Measurements from ENCODE around the gene PRR4. TPM values are rescaled to one million over a fixed set of nuclear protein-coding genes. Genes with fewer than 3 reads are reported as not detected.

PRR4 gene
- polyA plus RNA-seq, 1 of the 3 experiments (the other 2 are of a cell fraction), result 4.3 TPM

GRCh38 chr12:10851243-10851858 lies 2.1 kb upstream of the PRR4 start:
- 84% methylated on average over 4 of the region's 4 CpGs for WGBS (ENCODE audit: low lambda C conversion rate)
- CTCF ChIA-PET, result no interaction called here

GRCh38 chr12:10847744-10848143 lies 1.5 kb downstream of the PRR4 start:
- TF ChIP-seq CTCF (IDR thresholded peaks at IDR 0.05), result no peak
- no peak for TF ChIP-seq ELF1 (IDR thresholded peaks at IDR 0.05)
- TF ChIP-seq TEAD4 (IDR thresholded peaks at IDR 0.05; ENCODE audit: borderline replicate concordance, insufficient read depth), result no peak
- no peak for TF ChIP-seq NFIC (IDR thresholded peaks at IDR 0.05; ENCODE audit: borderline replicate concordance)
- no peak for TF ChIP-seq FOSL2 (IDR thresholded peaks at IDR 0.05; ENCODE audit: borderline replicate concordance, low read depth)
- no peak for TF ChIP-seq USF2 (IDR thresholded peaks at IDR 0.05; ENCODE audit: borderline replicate concordance, low read depth, low read length)
- Histone ChIP-seq H3K79me2 (ENCODE audit: insufficient read depth) (no peaks in the 10 kb centered on the region), H3K36me3 (replicated peaks in 1 of 2; ENCODE audit: control insufficient read depth in 1 of 2, insufficient read depth in 2 of 2, low read length in 1 of 2) (peaks cover 5 to 22% of the 10 kb centered on the region in 2 experiments), H4K20me1 (ENCODE audit: insufficient read depth) (no peaks in the 10 kb centered on the region), H3K9ac (no peak overlapping the region), H2AFZ (ENCODE audit: low read depth) (no peak overlapping the region), H3K4me3 (ENCODE audit: low read depth in 2 of 2, low read length in 1 of 2) (no peak overlapping the region), H3K9me2 (no peaks in the 10 kb centered on the region), H3K27ac (ENCODE audit: low read depth in 2 of 2, low read length in 1 of 2) (no peak overlapping the region), H3K9me3 (no peaks in the 10 kb centered on the region), H3K4me2 (no peak overlapping the region), H3K27me3 (ENCODE audit: insufficient read depth) (no peaks in the 10 kb centered on the region), H3F3A (replicated peaks; ENCODE audit: insufficient read depth) (no peaks in the 10 kb centered on the region), H3K4me1 (ENCODE audit: control insufficient read depth in 1 of 2, insufficient read depth in 2 of 2, low read depth in 1 of 2, low read length in 1 of 2) (no peaks in the 10 kb centered on the region)
- POLR2A ChIA-PET, result no interaction called here
- CTCF ChIA-PET, result no interaction called here
- WGBS (ENCODE audit: low lambda C conversion rate), result 50% methylated on average over 2 of the region's 2 CpGs
- DNase-seq, result no peak

More at GRCh38 chr12:10851243-10851858, 2.1 kb upstream of the PRR4 start:
- no peaks in the 10 kb centered on the region for H3K79me2 ChIP-seq (ENCODE audit: insufficient read depth)
- DNase-seq, result no peak
- no peak overlapping the region for H3K4me3 ChIP-seq (ENCODE audit: low read depth in 2 of 2, low read length in 1 of 2)
- peaks cover 0 to 3% of the 10 kb centered on the region in 2 experiments; a peak in 1 of 4 replicates for H3K4me1 ChIP-seq (ENCODE audit: control insufficient read depth in 1 of 2, insufficient read depth in 2 of 2, low read depth in 1 of 2, low read length in 1 of 2)
- no peak overlapping the region for H3K4me2 ChIP-seq
- no peaks in the 10 kb centered on the region for H3K9me3 ChIP-seq
- no peaks in the 10 kb centered on the region for H4K20me1 ChIP-seq (ENCODE audit: insufficient read depth)
- H3K9me2 ChIP-seq, result no peaks in the 10 kb centered on the region
- no peak overlapping the region for H3K27ac ChIP-seq (ENCODE audit: low read depth in 2 of 2, low read length in 1 of 2)
- H3K9ac ChIP-seq, result no peak overlapping the region
- peaks cover 12 to 17% of the 10 kb centered on the region in 2 experiments for H3K36me3 ChIP-seq (replicated peaks in 1 of 2; ENCODE audit: control insufficient read depth in 1 of 2, insufficient read depth in 2 of 2, low read length in 1 of 2)
- POLR2A ChIA-PET, result no interaction called here
- H3F3A ChIP-seq (replicated peaks; ENCODE audit: insufficient read depth), result no peaks in the 10 kb centered on the region
- no peak overlapping the region for H2AFZ ChIP-seq (ENCODE audit: low read depth)
- TF ChIP-seq FOXJ3 (CRISPR knock-in tag; IDR thresholded peaks at IDR 0.05), result no peak
- TF ChIP-seq REST (IDR thresholded peaks at IDR 0.05; ENCODE audit: low read depth, low read length), result no peak
- no peak for TF ChIP-seq TEAD4 (IDR thresholded peaks at IDR 0.05; ENCODE audit: borderline replicate concordance, insufficient read depth)
- TF ChIP-seq YY1 (IDR thresholded peaks at IDR 0.05; ENCODE audit: low read depth), result no peak
- TF ChIP-seq TAF1 (IDR thresholded peaks at IDR 0.05; ENCODE audit: borderline replicate concordance, low read depth, low read length), result no peak
- H3K27me3 ChIP-seq (ENCODE audit: insufficient read depth), result no peaks in the 10 kb centered on the region

All from SK-N-SH (cell line).